Measurements from ENCODE around the gene ATP9A.

ATP9A gene

GRCh38 chr20:51628533-51629398, 139.4 kb downstream of the ATP9A start:
- no peaks in the 10 kb centered on the region for H3K9me2 ChIP-seq (ENCODE audit: low read depth, low read length)
- H3K36me3 ChIP-seq (ENCODE audit: insufficient read depth, low read length), result no peaks in the 10 kb centered on the region; the same call in 1 of the 2 replicates
- no peak overlapping the region for H3K27ac ChIP-seq (ENCODE audit: low read depth, low read length, poor library complexity, severe bottlenecking)
- no peaks in the 10 kb centered on the region for H3F3A ChIP-seq (ENCODE audit: insufficient read depth, low read length)
- no peaks in the 10 kb centered on the region for H4K20me1 ChIP-seq (ENCODE audit: insufficient read depth, low read length)
- no peak overlapping the region for H2AFZ ChIP-seq (ENCODE audit: low read length)
- no peak overlapping the region for H3K4me3 ChIP-seq (ENCODE audit: low read depth, low read length, poor library complexity, severe bottlenecking)
- H3K9me3 ChIP-seq (ENCODE audit: low read length), result no peaks in the 10 kb centered on the region
- no peak for TF ChIP-seq EZH2 (IDR thresholded peaks at IDR 0.05; ENCODE audit: borderline replicate concordance, low read length)
- TF ChIP-seq CTCF (IDR thresholded peaks at IDR 0.05; ENCODE audit: low read length), result no peak
- no peak overlapping the region for H3K4me2 ChIP-seq (ENCODE audit: low read length)
- H3K27me3 ChIP-seq (ENCODE audit: insufficient read depth, low read length), result peaks cover 11% of the 10 kb centered on the region; the same call in 1 of the 2 replicates
- no peaks in the 10 kb centered on the region for H3K79me2 ChIP-seq (ENCODE audit: insufficient read depth, low read length)
- peaks cover 7% of the 10 kb centered on the region for H3K4me1 ChIP-seq (ENCODE audit: insufficient read depth, low read length, severe bottlenecking)
- no peak overlapping the region for H3K9ac ChIP-seq (ENCODE audit: low read length)

- H3F3A ChIP-seq (ENCODE audit: insufficient read depth, low read length), result no peaks in the 10 kb centered on the region
- no peaks in the 10 kb centered on the region for H3K9me2 ChIP-seq (ENCODE audit: low read depth, low read length)
- H3K27me3 ChIP-seq (ENCODE audit: insufficient read depth, low read length), result peaks cover 11% of the 10 kb centered on the region; the same call in 1 of the 2 replicates
- no peaks in the 10 kb centered on the region for H4K20me1 ChIP-seq (ENCODE audit: insufficient read depth, low read length)
- TF ChIP-seq CTCF (IDR thresholded peaks at IDR 0.05; ENCODE audit: low read length), result no peak
- no peak for TF ChIP-seq EZH2 (IDR thresholded peaks at IDR 0.05; ENCODE audit: borderline replicate concordance, low read length)
- no peaks in the 10 kb centered on the region for H3K9me3 ChIP-seq (ENCODE audit: low read length)
- no peak overlapping the region for H3K9ac ChIP-seq (ENCODE audit: low read length)
- H3K27ac ChIP-seq (ENCODE audit: low read depth, low read length, poor library complexity, severe bottlenecking), result no peak overlapping the region
- H3K4me3 ChIP-seq (ENCODE audit: low read depth, low read length, poor library complexity, severe bottlenecking), result no peak overlapping the region
- H2AFZ ChIP-seq (ENCODE audit: low read length), result no peak overlapping the region
- no peak overlapping the region for H3K4me2 ChIP-seq (ENCODE audit: low read length)
- no peaks in the 10 kb centered on the region; the same call in 1 of the 2 replicates for H3K36me3 ChIP-seq (ENCODE audit: insufficient read depth, low read length)
- H3K79me2 ChIP-seq (ENCODE audit: insufficient read depth, low read length), result no peaks in the 10 kb centered on the region
- H3K4me1 ChIP-seq (ENCODE audit: insufficient read depth, low read length, severe bottlenecking), result peaks cover 19% of the 10 kb centered on the region
These were observed 140.6 kb downstream of the ATP9A start for GRCh38 chr20:51627586-51627985.

GRCh38 chr20:51625105-51625504, 143.1 kb downstream of the ATP9A start:
- H3K79me2 ChIP-seq (ENCODE audit: insufficient read depth, low read length), result no peaks in the 10 kb centered on the region
- peaks cover 8% of the 10 kb centered on the region; the same call in 1 of the 2 replicates for H3K27me3 ChIP-seq (ENCODE audit: insufficient read depth, low read length)
- H3K9me2 ChIP-seq (ENCODE audit: low read depth, low read length), result no peaks in the 10 kb centered on the region
- no peak overlapping the region for H3K4me3 ChIP-seq (ENCODE audit: low read depth, low read length, poor library complexity, severe bottlenecking)
- no peaks in the 10 kb centered on the region; the same call in 1 of the 2 replicates for H3K36me3 ChIP-seq (ENCODE audit: insufficient read depth, low read length)
- H4K20me1 ChIP-seq (ENCODE audit: insufficient read depth, low read length), result no peaks in the 10 kb centered on the region
- no peak overlapping the region for H3K4me2 ChIP-seq (ENCODE audit: low read length)
- H3K4me1 ChIP-seq (ENCODE audit: insufficient read depth, low read length, severe bottlenecking), result peaks cover 40% of the 10 kb centered on the region
- no peaks in the 10 kb centered on the region for H3F3A ChIP-seq (ENCODE audit: insufficient read depth, low read length)
- no peaks in the 10 kb centered on the region for H3K9me3 ChIP-seq (ENCODE audit: low read length)
- no peak overlapping the region for H2AFZ ChIP-seq (ENCODE audit: low read length)
- H3K27ac ChIP-seq (ENCODE audit: low read depth, low read length, poor library complexity, severe bottlenecking), result no peak overlapping the region
- no peak overlapping the region for H3K9ac ChIP-seq (ENCODE audit: low read length)
- TF ChIP-seq EZH2 (IDR thresholded peaks at IDR 0.05; ENCODE audit: borderline replicate concordance, low read length), result no peak
- TF ChIP-seq CTCF (IDR thresholded peaks at IDR 0.05; ENCODE audit: low read length), result no peak
